Measurements from ENCODE around the gene USP32.
"Not testable (repeated sequence)": the region's sequence is repeated elsewhere in the genome, so short reads cannot be mapped to it uniquely, and the experiment has no call there.

USP32 gene

DNA sequence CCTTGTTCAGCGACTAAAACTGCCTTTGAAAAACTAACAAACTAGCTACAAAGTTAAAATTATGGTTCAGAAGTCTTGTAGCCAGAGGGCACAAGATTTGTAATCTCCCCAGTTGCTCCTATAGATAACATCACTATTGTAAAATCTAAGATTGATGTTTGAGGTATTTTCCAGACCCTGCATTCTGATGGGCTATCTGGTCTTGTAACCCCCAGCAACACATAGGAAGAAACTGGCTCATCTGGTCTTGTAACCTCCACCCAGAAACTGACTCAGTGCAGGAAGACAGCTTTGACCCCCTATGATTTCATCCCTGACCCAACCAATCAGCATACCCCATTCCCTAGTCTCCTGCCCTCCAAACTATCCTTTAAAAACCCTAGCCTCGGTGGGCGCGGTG is 18.1 kb upstream of the USP32 start:
- DNase-seq (ENCODE audit: low read depth in 2 of 2, low spot score in 1 of 2), result no peak

- no peak for DNase-seq (ENCODE audit: low read depth in 2 of 2, low spot score in 1 of 2)
Measured at GRCh38 chr17:60406887-60407286, 15.0 kb upstream of the USP32 start.

GRCh38 chr17:60403962-60404361 is 12.0 kb upstream of the USP32 start:
- DNase-seq (ENCODE audit: low read depth in 2 of 2, low spot score in 1 of 2), result no peak

- no peak for DNase-seq (ENCODE audit: low read depth in 2 of 2, low spot score in 1 of 2)
Measured at GRCh38 chr17:60403523-60403810, 11.5 kb upstream of the USP32 start.

DNA sequence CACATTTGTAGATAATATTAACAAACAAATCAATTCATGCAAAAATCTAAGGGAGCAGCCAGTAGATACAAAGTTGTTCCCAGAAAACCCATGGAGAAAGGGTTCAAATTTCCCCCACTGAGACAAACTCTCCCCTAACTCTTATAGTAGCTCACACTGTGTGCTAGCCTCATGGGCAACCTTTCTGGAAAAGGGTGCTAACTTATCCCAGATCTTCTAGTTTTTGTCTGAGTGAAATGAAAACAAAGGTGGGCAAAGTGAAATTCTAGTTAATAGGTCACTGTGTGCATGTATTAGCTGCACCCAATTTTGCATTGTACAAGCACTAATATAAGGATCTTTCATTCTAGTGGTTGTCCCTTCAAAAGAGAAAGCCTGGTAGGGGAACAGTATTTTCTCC is 9.9 kb upstream of the USP32 start:
- no peak for DNase-seq (ENCODE audit: low read depth in 2 of 2, low spot score in 1 of 2)

DNA sequence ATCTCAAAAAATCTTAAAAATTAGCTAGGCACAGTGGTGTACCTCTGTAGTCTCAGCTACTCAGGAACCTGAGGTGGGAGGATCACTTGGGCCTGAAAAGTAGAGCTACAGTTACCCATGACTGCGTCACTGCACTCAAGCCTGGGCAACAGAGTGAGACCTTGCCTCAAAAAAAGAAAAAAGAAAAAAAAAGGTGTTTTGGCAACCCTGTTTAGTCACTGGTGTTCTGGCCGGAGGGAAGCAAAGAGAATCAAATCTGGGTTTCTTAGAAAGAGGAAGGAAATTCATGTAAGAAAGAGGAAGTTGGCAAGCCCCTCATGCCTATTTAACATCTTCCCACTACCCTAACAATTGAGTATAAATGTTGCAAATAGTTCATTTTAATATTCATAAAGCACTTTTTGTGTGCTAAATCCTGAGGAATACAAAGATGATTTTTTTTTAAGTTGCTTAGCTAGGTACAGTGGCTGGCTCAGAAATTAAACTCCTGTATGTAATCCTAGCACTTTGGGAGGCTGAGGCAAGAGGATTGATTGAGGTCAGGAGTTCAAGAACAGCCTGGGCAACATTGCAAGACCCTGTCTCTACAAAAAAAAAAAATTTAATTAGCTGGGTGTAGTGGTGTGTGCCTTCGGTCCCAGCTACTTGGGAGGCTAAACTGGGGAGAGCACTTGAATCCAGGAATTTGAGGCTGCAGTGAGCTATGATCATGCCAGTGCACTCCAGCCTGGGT is 6.5 kb upstream of the USP32 start:
- no peak for DNase-seq (ENCODE audit: low read depth in 2 of 2, low spot score in 1 of 2)

- DNase-seq (ENCODE audit: low read depth in 2 of 2, low spot score in 1 of 2), result no peak
Measured at GRCh38 chr17:60396412-60396811, 4.5 kb upstream of the USP32 start.

- no peak for DNase-seq (ENCODE audit: low read depth in 2 of 2, low spot score in 1 of 2)
Measured at GRCh38 chr17:60395508-60396065, 3.7 kb upstream of the USP32 start.

- no peak for DNase-seq (ENCODE audit: low read depth in 2 of 2, low spot score in 1 of 2)
Measured at GRCh38 chr17:60393840-60394723, 2.1 kb upstream of the USP32 start.

DNA sequence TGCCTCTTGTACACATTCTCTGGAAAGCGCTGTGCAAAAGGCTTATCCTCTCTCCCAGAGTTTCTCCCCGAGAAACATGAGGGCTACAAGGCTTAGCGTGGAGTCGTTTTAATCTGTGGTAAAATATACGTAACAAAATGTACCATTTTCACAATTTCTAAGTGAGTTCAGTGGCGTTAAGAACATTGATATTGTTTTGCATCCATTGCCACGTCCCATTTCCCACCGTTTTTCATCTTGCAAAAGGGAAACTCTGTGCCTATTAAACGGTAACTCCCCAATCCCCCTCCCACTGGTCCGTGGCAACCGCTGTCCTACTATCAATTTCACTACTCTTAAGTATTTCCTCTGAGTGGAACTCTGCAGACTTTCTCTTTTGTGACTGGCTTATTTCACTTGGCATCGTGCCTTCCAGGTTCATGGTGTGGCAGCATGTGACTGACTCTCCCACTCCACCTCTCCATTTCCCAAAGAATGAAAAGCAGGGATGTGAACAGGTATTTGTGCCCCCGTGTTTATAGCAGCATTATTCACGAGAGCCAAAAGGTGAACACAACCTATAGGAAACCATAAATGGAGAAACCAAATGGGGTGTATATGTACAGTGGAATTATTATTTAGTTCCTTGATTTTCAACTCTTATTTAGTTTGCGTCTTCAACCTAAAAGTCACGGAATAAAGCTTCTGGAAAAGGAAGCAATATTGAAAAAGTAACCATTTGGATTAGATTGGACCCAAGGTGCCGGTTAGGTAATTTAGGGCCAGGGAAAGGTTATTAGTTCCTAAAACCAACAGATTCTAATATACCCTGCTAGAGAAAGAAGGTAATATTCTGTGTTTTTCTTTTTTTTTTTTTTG is 1.1 kb upstream of the USP32 start:
- no peak for DNase-seq (ENCODE audit: low read depth in 2 of 2, low spot score in 1 of 2)

GRCh38 chr17:60391471-60392041 is 377 bp downstream of the USP32 start:
- no peak for DNase-seq (ENCODE audit: low read depth in 2 of 2, low spot score in 1 of 2)

GRCh38 chr17:60390925-60391470 is 935 bp downstream of the USP32 start:
- DNase-seq (ENCODE audit: low read depth in 2 of 2, low spot score in 1 of 2), result no peak

GRCh38 chr17:60390186-60390585 is 1.7 kb downstream of the USP32 start:
- DNase-seq (ENCODE audit: low read depth in 2 of 2, low spot score in 1 of 2), result no peak

DNA sequence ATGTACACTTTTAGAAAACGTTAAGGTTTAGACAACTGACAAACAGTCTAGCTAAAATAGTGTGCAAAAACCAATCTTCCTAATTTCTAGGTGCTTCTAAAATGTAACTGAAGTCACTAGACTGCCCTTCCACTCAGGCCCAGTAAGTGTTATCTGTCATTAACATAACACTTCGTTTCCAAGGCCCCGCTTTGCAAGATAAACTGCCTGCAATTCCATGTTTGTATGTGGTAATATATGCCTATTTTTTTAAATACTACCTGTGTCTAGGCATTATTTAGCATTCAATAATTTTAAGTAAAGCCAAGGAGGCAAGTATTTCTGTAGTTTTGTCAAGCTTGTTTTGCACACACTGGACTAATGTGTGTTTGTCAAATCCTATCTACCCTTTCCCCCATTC is 3.2 kb downstream of the USP32 start:
- DNase-seq (ENCODE audit: low read depth in 2 of 2, low spot score in 1 of 2), result no peak

DNA sequence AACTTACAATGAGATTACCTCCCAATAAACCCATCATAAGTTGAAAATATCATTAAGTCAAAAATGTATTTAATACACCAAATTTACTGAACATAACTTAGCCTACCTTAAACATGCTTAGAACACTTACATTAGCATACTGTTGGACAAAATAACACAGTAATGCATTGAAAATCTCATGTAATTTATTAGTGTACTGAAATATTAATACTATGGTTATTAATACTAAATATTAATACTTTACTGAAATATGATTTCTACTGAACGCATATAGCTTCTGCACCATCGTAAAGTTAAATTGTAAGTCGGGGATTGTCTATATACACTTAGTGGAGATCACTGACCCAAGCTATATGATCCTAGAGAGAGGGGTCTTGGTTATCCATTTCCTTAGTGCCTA is 4.3 kb downstream of the USP32 start:
- DNase-seq (ENCODE audit: low read depth in 2 of 2, low spot score in 1 of 2), result no peak

DNA sequence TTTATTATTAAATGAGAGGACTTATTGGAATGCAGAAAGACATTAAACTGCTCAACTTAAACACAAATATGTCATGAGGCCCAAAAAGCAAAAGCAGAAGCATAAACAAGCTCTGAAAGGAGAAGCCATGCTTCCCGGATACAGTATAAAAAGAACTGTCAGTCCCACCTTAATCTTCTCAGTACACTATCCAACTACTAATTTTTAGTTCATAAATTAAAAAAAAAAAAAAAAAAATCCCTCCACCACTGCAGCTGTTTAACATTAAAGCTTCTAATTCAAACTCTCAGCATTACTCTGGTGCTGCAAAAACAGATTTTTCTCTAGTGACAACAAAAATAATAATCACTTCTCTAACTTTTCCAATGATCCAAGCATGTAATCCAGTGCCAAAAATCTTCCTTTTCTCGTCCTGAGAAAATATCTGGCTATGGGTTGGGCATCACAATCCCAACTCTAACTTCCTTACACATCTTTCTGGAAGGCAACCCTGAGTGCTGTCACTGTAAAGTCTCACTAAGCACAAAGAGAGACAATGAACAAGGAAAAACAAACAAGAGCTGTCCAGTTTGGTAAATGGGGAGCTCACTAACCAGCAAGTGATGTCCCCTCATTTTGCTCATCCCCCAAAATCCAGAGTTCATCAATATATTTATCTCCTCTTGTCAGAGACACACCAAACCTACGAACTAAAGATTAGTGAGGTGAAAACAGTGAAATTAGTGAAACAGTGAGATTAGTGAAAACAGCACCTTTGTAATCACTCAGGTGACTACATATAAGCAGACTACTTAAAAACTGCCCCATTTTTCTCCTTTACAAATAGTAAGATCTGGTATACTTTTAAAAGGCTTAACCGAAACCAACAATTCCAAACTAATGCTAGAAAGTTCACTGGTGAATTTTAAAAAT is 5.5 kb downstream of the USP32 start:
- DNase-seq (ENCODE audit: low read depth in 2 of 2, low spot score in 1 of 2), result no peak

GRCh38 chr17:60384921-60385320 is 7.0 kb downstream of the USP32 start:
- not testable (repeated sequence) for DNase-seq (ENCODE audit: low read depth in 2 of 2, low spot score in 1 of 2)

- no peak for DNase-seq (ENCODE audit: low read depth in 2 of 2, low spot score in 1 of 2)
Measured at GRCh38 chr17:60383379-60383778, 8.6 kb downstream of the USP32 start.

GRCh38 chr17:60381958-60382357 is 10.0 kb downstream of the USP32 start:
- DNase-seq (ENCODE audit: low read depth in 2 of 2, low spot score in 1 of 2), result no peak

GRCh38 chr17:60379461-60379860 is 12.5 kb downstream of the USP32 start:
- DNase-seq (ENCODE audit: low read depth in 2 of 2, low spot score in 1 of 2), result not testable (repeated sequence)
